Measurements from ENCODE around the gene HOXA3.

The HOXA3 gene

DNA sequence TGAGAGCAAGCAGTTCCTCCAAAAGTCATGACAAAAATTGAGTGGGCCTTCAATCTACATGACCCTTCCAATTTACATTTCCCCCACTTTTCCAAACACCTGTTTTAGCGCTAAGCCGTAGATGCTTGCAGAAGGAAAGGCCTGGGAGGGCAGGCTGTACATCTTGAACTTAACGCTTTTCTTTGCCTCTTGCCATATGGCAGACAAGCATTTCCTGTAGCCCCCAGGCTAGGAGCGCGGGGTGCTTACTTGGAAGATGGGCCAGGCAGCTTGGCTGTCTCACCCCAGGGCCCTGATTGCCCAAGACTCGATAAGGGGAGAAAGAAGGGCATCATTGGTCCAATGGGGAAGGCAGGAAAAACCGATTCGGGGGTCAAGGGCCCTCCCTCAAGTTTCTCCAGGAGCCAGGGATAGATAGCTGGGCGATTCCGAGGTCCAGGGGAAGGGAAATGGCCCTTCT is 20.0 kb upstream of the HOXA3 start:
- Histone ChIP-seq H3K27me3 (ENCODE audit: insufficient read depth, poor library complexity, severe bottlenecking) (peaks cover 71% of the 10 kb centered on the region), H3K4me3 (replicated peaks; ENCODE audit: insufficient read depth, low read length) (no peak overlapping the region), H3K27ac (replicated peaks) (no peak overlapping the region)
- no peak for TF ChIP-seq REST (IDR thresholded peaks at IDR 0.05; ENCODE audit: insufficient replicate concordance, low read depth)
- no peak for TF ChIP-seq GABPA (IDR thresholded peaks at IDR 0.05; ENCODE audit: low read depth)
- no peak for TF ChIP-seq POLR2AphosphoS5 (IDR thresholded peaks at IDR 0.05; ENCODE audit: low read depth)
- TF ChIP-seq, protein P1, sequence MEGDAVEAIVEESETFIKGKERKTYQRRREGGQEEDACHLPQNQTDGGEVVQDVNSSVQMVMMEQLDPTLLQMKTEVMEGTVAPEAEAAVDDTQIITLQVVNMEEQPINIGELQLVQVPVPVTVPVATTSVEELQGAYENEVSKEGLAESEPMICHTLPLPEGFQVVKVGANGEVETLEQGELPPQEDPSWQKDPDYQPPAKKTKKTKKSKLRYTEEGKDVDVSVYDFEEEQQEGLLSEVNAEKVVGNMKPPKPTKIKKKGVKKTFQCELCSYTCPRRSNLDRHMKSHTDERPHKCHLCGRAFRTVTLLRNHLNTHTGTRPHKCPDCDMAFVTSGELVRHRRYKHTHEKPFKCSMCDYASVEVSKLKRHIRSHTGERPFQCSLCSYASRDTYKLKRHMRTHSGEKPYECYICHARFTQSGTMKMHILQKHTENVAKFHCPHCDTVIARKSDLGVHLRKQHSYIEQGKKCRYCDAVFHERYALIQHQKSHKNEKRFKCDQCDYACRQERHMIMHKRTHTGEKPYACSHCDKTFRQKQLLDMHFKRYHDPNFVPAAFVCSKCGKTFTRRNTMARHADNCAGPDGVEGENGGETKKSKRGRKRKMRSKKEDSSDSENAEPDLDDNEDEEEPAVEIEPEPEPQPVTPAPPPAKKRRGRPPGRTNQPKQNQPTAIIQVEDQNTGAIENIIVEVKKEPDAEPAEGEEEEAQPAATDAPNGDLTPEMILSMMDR (IDR thresholded peaks at IDR 0.05; ENCODE audit: insufficient read depth, low read length) = no peak
- no peak for TF ChIP-seq SPI1 (IDR thresholded peaks at IDR 0.05; ENCODE audit: borderline replicate concordance, low read depth)
- DNase-seq (ENCODE audit: low read depth in 1 of 2, low spot score in 1 of 2) = no peak

GRCh38 chr7:27171637-27172314 is 19.4 kb upstream of the HOXA3 start:
- DNase-seq (ENCODE audit: low read depth in 1 of 2, low spot score in 1 of 2) = no peak
- no peak overlapping the region for H3K27ac ChIP-seq (replicated peaks)
- H3K27me3 ChIP-seq (ENCODE audit: insufficient read depth, poor library complexity, severe bottlenecking) = peaks cover 77% of the 10 kb centered on the region
- TF ChIP-seq POLR2AphosphoS5 (IDR thresholded peaks at IDR 0.05; ENCODE audit: low read depth) (no peak), REST (IDR thresholded peaks at IDR 0.05; ENCODE audit: insufficient replicate concordance, low read depth) (no peak), GABPA (IDR thresholded peaks at IDR 0.05; ENCODE audit: low read depth) (no peak), SPI1 (IDR thresholded peaks at IDR 0.05; ENCODE audit: borderline replicate concordance, low read depth) (no peak)
- TF ChIP-seq, protein P1 (IDR thresholded peaks at IDR 0.05; ENCODE audit: insufficient read depth, low read length) = no peak
- no peak overlapping the region for H3K4me3 ChIP-seq (replicated peaks; ENCODE audit: insufficient read depth, low read length)

GRCh38 chr7:27171325-27171636 is 18.9 kb upstream of the HOXA3 start:
- Histone ChIP-seq H3K4me3 (replicated peaks; ENCODE audit: insufficient read depth, low read length) (no peak overlapping the region), H3K27ac (replicated peaks) (no peak overlapping the region), H3K27me3 (ENCODE audit: insufficient read depth, poor library complexity, severe bottlenecking) (peaks cover 82% of the 10 kb centered on the region)
- TF ChIP-seq GABPA (IDR thresholded peaks at IDR 0.05; ENCODE audit: low read depth) (no peak), SPI1 (IDR thresholded peaks at IDR 0.05; ENCODE audit: borderline replicate concordance, low read depth) (no peak), REST (IDR thresholded peaks at IDR 0.05; ENCODE audit: insufficient replicate concordance, low read depth) (no peak), POLR2AphosphoS5 (IDR thresholded peaks at IDR 0.05; ENCODE audit: low read depth) (no peak)
- TF ChIP-seq, protein P1 (IDR thresholded peaks at IDR 0.05; ENCODE audit: insufficient read depth, low read length) = no peak
- DNase-seq (ENCODE audit: low read depth in 1 of 2, low spot score in 1 of 2) = no peak

Data from HL-60 (cell line).